ENCODE results near the gene STX8. TPM values are rescaled to one million over a fixed set of nuclear protein-coding genes. Genes with fewer than 3 reads are reported as not detected.
"Not testable (repeated sequence)": the region's sequence is repeated elsewhere in the genome, so short reads cannot be mapped to it uniquely, and the experiment has no call there.

The STX8 gene
- total and polyA plus RNA-seq, 9 of the 15 experiments (the other 6 are each of a cell fraction or from before 2014, with no cell fraction given) = 14.6 to 42.5 (median 22.1) TPM

DNA sequence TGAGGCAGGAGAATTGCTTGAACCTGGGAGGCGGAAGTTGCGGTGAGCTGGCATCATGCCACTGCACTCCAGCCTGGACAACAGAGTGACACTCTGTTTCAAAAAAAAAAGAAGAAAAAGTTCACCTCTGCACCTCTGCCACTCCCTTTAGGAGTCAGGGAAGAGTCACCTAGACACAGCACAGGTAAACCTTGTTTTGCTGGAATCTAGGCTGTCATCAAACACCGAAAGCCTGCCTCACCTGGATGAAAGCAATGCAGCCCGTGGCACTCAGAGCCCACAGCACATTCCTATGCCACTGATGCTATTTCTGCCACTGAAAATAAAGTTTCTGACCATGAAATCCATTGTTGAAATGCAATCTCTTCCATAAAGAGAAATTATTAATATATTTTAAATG is 23.0 kb upstream of the STX8 start:
- H3K79me2 ChIP-seq (ENCODE audit: control insufficient read depth, insufficient read depth, low read length) = no peaks in the 10 kb centered on the region
- CTCF ChIA-PET (ENCODE audit: low intra/inter-chr PET ratio) = no interaction called here
- H2AFZ ChIP-seq (ENCODE audit: low read depth, low read length) = no peak overlapping the region
- no peak overlapping the region for H3K27ac ChIP-seq (ENCODE audit: extremely low read depth, low read depth, low read length)
- ATAC-seq (no peak), FAIRE-seq (no peak), DNase-seq (ENCODE audit: extremely low read depth in 1 of 4, low spot score in 3 of 4) (no peak)
- H3K27me3 ChIP-seq (ENCODE audit: control insufficient read depth in 2 of 2, insufficient read depth in 2 of 2, low read length in 2 of 2) = no peaks in the 10 kb centered on the region
- no peaks in the 10 kb centered on the region for H3K36me3 ChIP-seq (ENCODE audit: control insufficient read depth, insufficient read depth, low read length)
- in situ Hi-C loops (cut with MboI) = no loop called here
- intact Hi-C loops (cut with micrococcal nuclease) = no loop called here
- H3K4me2 ChIP-seq (ENCODE audit: insufficient read depth, low read length) = no peak overlapping the region
- no peaks in the 10 kb centered on the region for H3K4me1 ChIP-seq (replicated peaks in 1 of 2; ENCODE audit: control insufficient read depth in 2 of 2, insufficient read depth in 2 of 2, low read length in 2 of 2)
- H3K4me3 ChIP-seq = no peak overlapping the region
- no peaks in the 10 kb centered on the region for H3K9me3 ChIP-seq (replicated peaks; ENCODE audit: control insufficient read depth, insufficient read depth, low read depth, low read length)
- H4K20me1 ChIP-seq (replicated peaks; ENCODE audit: control insufficient read depth, insufficient read depth, low read length) = no peaks in the 10 kb centered on the region
- BruUV-seq (replicated peaks) = no TSS peak
- POLR2A ChIA-PET = no interaction called here
- H3K9ac ChIP-seq (ENCODE audit: insufficient read depth in 1 of 2, low read depth in 2 of 2, low read length in 2 of 2) = no peak overlapping the region
- no peaks in the 10 kb centered on the region for H3K9me1 ChIP-seq (ENCODE audit: control insufficient read depth, insufficient read depth, low read length)
- 0% methylated on average over 3 of the region's 4 CpGs for WGBS (ENCODE audit: insufficient coverage, low coverage, missing lambda C conversion rate)
- TF ChIP-seq ZNF830 (CRISPR knock-in tag; IDR thresholded peaks at IDR 0.05) = no peak
- no peak for TF ChIP-seq HDAC6 (IDR thresholded peaks at IDR 0.05; ENCODE audit: low read depth, low read length)
- no peak for TF ChIP-seq ZBED1 (IDR thresholded peaks at IDR 0.05)
- TF ChIP-seq SAP30 (IDR thresholded peaks at IDR 0.05; ENCODE audit: borderline replicate concordance, insufficient read depth, low read depth, low read length, poor library complexity, severe bottlenecking) = no peak
- TF ChIP-seq, protein P1, sequence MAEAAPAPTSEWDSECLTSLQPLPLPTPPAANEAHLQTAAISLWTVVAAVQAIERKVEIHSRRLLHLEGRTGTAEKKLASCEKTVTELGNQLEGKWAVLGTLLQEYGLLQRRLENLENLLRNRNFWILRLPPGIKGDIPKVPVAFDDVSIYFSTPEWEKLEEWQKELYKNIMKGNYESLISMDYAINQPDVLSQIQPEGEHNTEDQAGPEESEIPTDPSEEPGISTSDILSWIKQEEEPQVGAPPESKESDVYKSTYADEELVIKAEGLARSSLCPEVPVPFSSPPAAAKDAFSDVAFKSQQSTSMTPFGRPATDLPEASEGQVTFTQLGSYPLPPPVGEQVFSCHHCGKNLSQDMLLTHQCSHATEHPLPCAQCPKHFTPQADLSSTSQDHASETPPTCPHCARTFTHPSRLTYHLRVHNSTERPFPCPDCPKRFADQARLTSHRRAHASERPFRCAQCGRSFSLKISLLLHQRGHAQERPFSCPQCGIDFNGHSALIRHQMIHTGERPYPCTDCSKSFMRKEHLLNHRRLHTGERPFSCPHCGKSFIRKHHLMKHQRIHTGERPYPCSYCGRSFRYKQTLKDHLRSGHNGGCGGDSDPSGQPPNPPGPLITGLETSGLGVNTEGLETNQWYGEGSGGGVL (CRISPR knock-in tag; IDR thresholded peaks at IDR 0.05) = no peak
- TF ChIP-seq PTTG1 (tag; IDR thresholded peaks at IDR 0.05; ENCODE audit: low read depth) = no peak
- no peak for TF ChIP-seq ZNF384 (IDR thresholded peaks at IDR 0.05; ENCODE audit: low read depth, low read length)
- TF ChIP-seq CHD1 (IDR thresholded peaks at IDR 0.05; ENCODE audit: low read length) = no peak
- no peak for TF ChIP-seq MYBL2 (IDR thresholded peaks at IDR 0.05; ENCODE audit: low read depth)
- no peak for TF ChIP-seq MYBL2 (CRISPR knock-in tag; IDR thresholded peaks at IDR 0.05; ENCODE audit: borderline replicate concordance)
- TF ChIP-seq L3MBTL2 (IDR thresholded peaks at IDR 0.05) = no peak
- TF ChIP-seq ZNF764 (CRISPR knock-in tag; IDR thresholded peaks at IDR 0.05; ENCODE audit: low read depth) = no peak
- TF ChIP-seq FOXJ2 (tag; IDR thresholded peaks at IDR 0.05) = no peak
- TF ChIP-seq ZNF507 (tag; conservative IDR thresholded peaks at IDR 0.05) = no peak

DNA sequence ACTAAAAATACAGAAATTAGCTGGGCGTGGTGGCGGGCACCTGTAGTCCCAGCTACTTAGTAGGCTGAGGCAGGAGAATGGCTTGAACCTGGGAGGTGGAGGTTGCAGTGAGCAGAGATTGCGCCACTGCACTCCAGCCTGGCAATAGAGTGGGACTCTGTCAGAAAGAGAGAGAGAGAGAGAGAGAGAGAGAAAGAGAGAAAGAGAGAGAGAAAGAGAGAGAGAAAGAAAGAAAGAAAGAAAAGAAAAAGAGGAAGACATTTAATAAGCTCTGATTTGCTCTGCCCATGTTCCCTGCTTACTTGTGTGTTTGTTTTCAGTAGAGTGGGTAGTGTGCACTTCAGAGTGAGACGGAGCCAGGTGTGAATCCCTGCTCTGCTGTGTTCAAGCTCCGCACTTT is 22.0 kb upstream of the STX8 start:
- intact Hi-C loops (cut with micrococcal nuclease); FAIRE-seq; H3K9me3 ChIP-seq (replicated peaks; ENCODE audit: control insufficient read depth, insufficient read depth, low read depth, low read length); H3K4me3 ChIP-seq; H3K79me2 ChIP-seq (ENCODE audit: control insufficient read depth, insufficient read depth, low read length); H3K27me3 ChIP-seq (ENCODE audit: control insufficient read depth in 2 of 2, insufficient read depth in 2 of 2, low read length in 2 of 2); BruUV-seq (replicated peaks); CTCF ChIA-PET (ENCODE audit: low intra/inter-chr PET ratio); DNase-seq (ENCODE audit: extremely low read depth in 1 of 4, low spot score in 3 of 4); H2AFZ ChIP-seq (ENCODE audit: low read depth, low read length); H3K4me1 ChIP-seq (replicated peaks in 1 of 2; ENCODE audit: control insufficient read depth in 2 of 2, insufficient read depth in 2 of 2, low read length in 2 of 2); H3K4me2 ChIP-seq (ENCODE audit: insufficient read depth, low read length); in situ Hi-C loops (cut with MboI); ATAC-seq; H3K9ac ChIP-seq (ENCODE audit: insufficient read depth in 1 of 2, low read depth in 2 of 2, low read length in 2 of 2); H3K36me3 ChIP-seq (ENCODE audit: control insufficient read depth, insufficient read depth, low read length); POLR2A ChIA-PET; H3K27ac ChIP-seq (ENCODE audit: extremely low read depth, low read depth, low read length); H3K9me1 ChIP-seq (ENCODE audit: control insufficient read depth, insufficient read depth, low read length); H4K20me1 ChIP-seq (replicated peaks; ENCODE audit: control insufficient read depth, insufficient read depth, low read length): not testable (repeated sequence)
- 0% methylated on average over 2 of the region's 5 CpGs for WGBS (ENCODE audit: insufficient coverage, low coverage, missing lambda C conversion rate)
